ENCODE data around the gene FEZF2.

Gene FEZF2

GRCh38 chr3:62374341-62375218 lies 1.2 kb upstream of the FEZF2 start:
- in situ Hi-C loops (cut with HindIII; ENCODE audit: low sequenced_read_pairs): no loop called here
- H3K4me3 ChIP-seq (ENCODE audit: low read depth, low read length): no peak overlapping the region
- no peak for TF ChIP-seq CTCF (IDR thresholded peaks at IDR 0.05; ENCODE audit: low read depth, low read length)
- peak; percentile 33 for DNase-seq (ENCODE audit: low read depth, low spot score)

- DNase-seq (ENCODE audit: low read depth, low spot score): no peak
- H3K4me3 ChIP-seq (ENCODE audit: low read depth, low read length): no peak overlapping the region
- in situ Hi-C loops (cut with HindIII; ENCODE audit: low sequenced_read_pairs): no loop called here
- no peak for TF ChIP-seq CTCF (IDR thresholded peaks at IDR 0.05; ENCODE audit: low read depth, low read length)
These were observed 474 bp upstream of the FEZF2 start for GRCh38 chr3:62373714-62374333.

GRCh38 chr3:62372621-62373041 lies 719 bp downstream of the FEZF2 start:
- in situ Hi-C loops (cut with HindIII; ENCODE audit: low sequenced_read_pairs): no loop called here
- no peak for DNase-seq (ENCODE audit: low read depth, low spot score)
- TF ChIP-seq CTCF (IDR thresholded peaks at IDR 0.05; ENCODE audit: low read depth, low read length): no peak
- H3K4me3 ChIP-seq (ENCODE audit: low read depth, low read length): no peak overlapping the region

GRCh38 chr3:62371720-62372591 lies 1.4 kb downstream of the FEZF2 start:
- no peak for DNase-seq (ENCODE audit: low read depth, low spot score)
- H3K4me3 ChIP-seq (ENCODE audit: low read depth, low read length): no peak overlapping the region
- no peak for TF ChIP-seq CTCF (IDR thresholded peaks at IDR 0.05; ENCODE audit: low read depth, low read length)
- in situ Hi-C loops (cut with HindIII; ENCODE audit: low sequenced_read_pairs): no loop called here

- no peak for TF ChIP-seq CTCF (IDR thresholded peaks at IDR 0.05; ENCODE audit: low read depth, low read length)
These were observed 2.3 kb downstream of the FEZF2 start for GRCh38 chr3:62370858-62371719.

More at GRCh38 chr3:62370858-62371719, 2.3 kb downstream of the FEZF2 start:
- in situ Hi-C loops (cut with HindIII; ENCODE audit: low sequenced_read_pairs): no loop called here
- DNase-seq (ENCODE audit: low read depth, low spot score): no peak
- no peak overlapping the region for H3K4me3 ChIP-seq (ENCODE audit: low read depth, low read length)
